B cell (primary cell): ENCODE results near the gene BCL2L1. TPM values are rescaled to one million over a fixed set of nuclear protein-coding genes. Genes with fewer than 3 reads are reported as not detected.
"Not testable (repeated sequence)": the region's sequence is repeated elsewhere in the genome, so short reads cannot be mapped to it uniquely, and the experiment has no call there.

Experiments used
- ATAC-seq: fragments of 200-7000 bp; cut with Tn5 transposase; one replicate; pipeline ENCODE4 v1.10.0; 2021; ENCODE audit warnings: low read depth, mild to moderate bottlenecking, moderate number of reproducible peaks, moderate library complexity
- CTCF ChIA-PET: fragments of 350-600 bp; sonication (Branson Sonifier 250); formaldehyde crosslinking; loops from one replicate; lab custom pipeline; 2021; ENCODE audit warnings: antibody characterized with exemption, inconsistent platforms; lab: Charles Lee
- POLR2A ChIA-PET: fragments of 350-600 bp; sonication (Branson Sonifier 250); formaldehyde crosslinking; loops from one replicate; lab custom pipeline; 2021; ENCODE audit warnings: antibody characterized with exemption; lab: Charles Lee
- DNase-seq: peaks from one replicate; pipeline ENCODE4 v3.0.0; 2013
- H2AFZ ChIP-seq: 2 replicates; pipeline ENCODE4 v1.6.1; 2012; ENCODE audit warnings: mild to moderate bottlenecking, low read depth, low read length; ENCODE audit not compliant: insufficient read depth, poor library complexity, severe bottlenecking
- H3K27ac ChIP-seq, 2 donors: 1 replicate in 1 of 2; 2 replicates in 1 of 2; pipeline ENCODE4 v1.5.1; 2012 to 2013; ENCODE audit warnings: low read length in 2 of 2, mild to moderate bottlenecking in 2 of 2, moderate library complexity in 1 of 2
- H3K27me3 ChIP-seq, 4 experiments: fragments of 200-600 bp in 1 of 4; sonication (generic) in 1 of 4; replicated peaks in 1 of 4; 1 replicate in 2 of 4; 2 replicates in 2 of 4; pipeline versions ENCODE4 v1.6.1 to v1.7.0; 2013 to 2016; ENCODE audit warnings: low read length in 3 of 4, mild to moderate bottlenecking in 2 of 4, mixed read lengths in 1 of 4, moderate library complexity in 1 of 4; ENCODE audit not compliant: insufficient read depth in 4 of 4, control insufficient read depth in 3 of 4; ENCODE audit errors: control extremely low read depth in 1 of 4
- H3K36me3 ChIP-seq, 2 experiments: replicated peaks in 1 of 2; 1 replicate in 1 of 2; 2 replicates in 1 of 2; pipeline versions ENCODE4 v1.6.1 to v1.7.1; 2013; ENCODE audit warnings: low read length in 1 of 2; ENCODE audit not compliant: insufficient read depth in 2 of 2, control insufficient read depth in 1 of 2; ENCODE audit errors: control extremely low read depth in 1 of 2, extremely low read depth in 1 of 2
- H3K4me1 ChIP-seq, 2 donors: fragments of 200-600 bp in 1 of 2; sonication (generic) in 1 of 2; 1 replicate in 1 of 2; 2 replicates in 1 of 2; pipeline versions ENCODE4 v1.5.1 to v1.6.1; 2013 to 2017; ENCODE audit warnings: low read length in 2 of 2; ENCODE audit not compliant: control insufficient read depth in 2 of 2, insufficient read depth in 2 of 2
- H3K4me2 ChIP-seq: replicated peaks from 2 replicates; pipeline ENCODE3; 2012; ENCODE audit warnings: mild to moderate bottlenecking, low read depth, low read length; ENCODE audit not compliant: poor library complexity, severe bottlenecking
- H3K4me3 ChIP-seq, 5 experiments: fragments of 200-600 bp in 1 of 5; sonication (generic) in 1 of 5; 1 replicate in 3 of 5; 2 replicates in 2 of 5; pipeline versions ENCODE4 v1.5.1 to v1.7.0; 2011 to 2016; ENCODE audit warnings: low read length in 4 of 5, mild to moderate bottlenecking in 4 of 5, low read depth in 2 of 5, control low read depth in 1 of 5, moderate library complexity in 1 of 5; ENCODE audit not compliant: insufficient read depth in 1 of 5; ENCODE audit errors: control extremely low read depth in 1 of 5, extremely low read depth in 1 of 5
- H3K79me2 ChIP-seq: fragments of 200-600 bp; sonication (generic); one replicate; pipeline ENCODE4 v1.6.0; 2016; ENCODE audit warnings: low read length; ENCODE audit not compliant: control insufficient read depth, insufficient read depth
- H3K9ac ChIP-seq: fragments of 200-600 bp; sonication (generic); 2 replicates; pipeline ENCODE4 v1.6.1; 2017; ENCODE audit warnings: mild to moderate bottlenecking, low read length, moderate library complexity
- H3K9me3 ChIP-seq, 3 donors: one replicate each; pipeline versions ENCODE4 v1.6.1 to v1.7.1; 2013; ENCODE audit warnings: low read length in 2 of 3; ENCODE audit not compliant: control insufficient read depth in 2 of 3, insufficient read depth in 1 of 3; ENCODE audit errors: control extremely low read depth in 1 of 3
- H4K20me1 ChIP-seq: 2 replicates; pipeline ENCODE4 v1.6.0; 2012; ENCODE audit warnings: mild to moderate bottlenecking, low read length; ENCODE audit not compliant: insufficient read depth, control insufficient read depth, poor library complexity, severe bottlenecking
- H3K27ac Mint-ChIP-seq: one replicate; pipeline ENCODE4 v1.8.0; 2021; ENCODE audit warnings: mixed read lengths
- H3K27me3 Mint-ChIP-seq: one replicate; pipeline ENCODE4 v1.8.0; 2021; ENCODE audit warnings: mixed read lengths
- H3K4me1 Mint-ChIP-seq: one replicate; pipeline ENCODE4 v1.8.0; 2021; ENCODE audit warnings: mixed read lengths
- H3K4me3 Mint-ChIP-seq: one replicate; pipeline ENCODE4 v1.8.0; 2021; ENCODE audit warnings: mixed read lengths
- H3K9me3 Mint-ChIP-seq: one replicate; pipeline ENCODE4 v1.8.0; 2022; ENCODE audit warnings: mixed read lengths; ENCODE audit not compliant: insufficient read depth
- CTCF ChIP-seq: fragments of 200-600 bp; IDR thresholded peaks from one replicate; pipeline ENCODE4 v1.8.0; 2022; ENCODE audit warnings: antibody characterized with exemption, mild to moderate bottlenecking
- EZH2 ChIP-seq: IDR thresholded peaks from 2 replicates; pipeline ENCODE4 v1.6.1; 2012; ENCODE audit warnings: borderline replicate concordance, low read depth, mild to moderate bottlenecking, moderate library complexity, low read length; ENCODE audit not compliant: insufficient read depth, poor library complexity, severe bottlenecking
- WGBS: methylation state at CpG from one replicate; pipeline ENCODE4 v1.1.5; 2013; ENCODE audit warnings: missing lambda C conversion rate; ENCODE audit not compliant: insufficient coverage; 5-methylcytosine and 5-hydroxymethylcytosine counted together
- intact Hi-C: fragments of 100-400 bp; cut with micrococcal nuclease; formaldehyde crosslinking; loops from one replicate; pipeline ENCODE4 v1.10.0; 2022
- polyA plus RNA-seq: library from polyadenylated mRNA; depleted of rRNA; stranded (reverse); fragments of >200 nt; gene quantifications from 2 replicates; pipeline ENCODE4 v1.2.3, GENCODE V29; 2012
- total RNA-seq, 2 donors: library from RNA; stranded (reverse); fragments of 120-200 nt in 1 of 2; gene quantifications; 1 replicate in 1 of 2; 2 replicates in 1 of 2; pipeline versions ENCODE4 v1.2.3 to v1.2.4, GENCODE V29; 2013 to 2022

BCL2L1 gene
- total and polyA plus RNA-seq, 2 donors (not counting 1 experiment from before 2014, with no cell fraction given) = 10.1 to 33.0 TPM

GRCh38 chr20:31747640-31748039 is 25.0 kb upstream of the BCL2L1 start:
- ATAC-seq (no peak), DNase-seq (no peak)
- H3K79me2 ChIP-seq = peaks cover 23% of the 10 kb centered on the region
- ChIA-PET CTCF (interaction anchor here (0.7 kb wide), 1 partner anchor 56 kb away, joined by 3 read pairs; no protein-coding TSS in a partner anchor), POLR2A (no interaction called here)
- Mint-ChIP-seq H3K9me3 (no peaks in the 10 kb centered on the region), H3K4me1 (peaks cover 5% of the 10 kb centered on the region), H3K27me3 (no peaks in the 10 kb centered on the region), H3K27ac (no peak overlapping the region), H3K4me3 (no peak overlapping the region)
- TF ChIP-seq CTCF (no peak), EZH2 (no peak)
- H3K9me3 ChIP-seq = no peaks in the 10 kb centered on the region
- H3K4me2 ChIP-seq = no peak overlapping the region
- no peaks in the 10 kb centered on the region for H4K20me1 ChIP-seq
- no peak overlapping the region for H3K27ac ChIP-seq
- no peak overlapping the region for H2AFZ ChIP-seq
- no peaks in the 10 kb centered on the region for H3K27me3 ChIP-seq
- no peak overlapping the region for H3K9ac ChIP-seq
- intact Hi-C loops = no loop called here
- no peaks in the 10 kb centered on the region for H3K36me3 ChIP-seq
- H3K4me1 ChIP-seq = no peaks in the 10 kb centered on the region
- 91% methylated on average over 1 of the region's 5 CpGs for WGBS
- H3K4me3 ChIP-seq = no peak overlapping the region

DNA sequence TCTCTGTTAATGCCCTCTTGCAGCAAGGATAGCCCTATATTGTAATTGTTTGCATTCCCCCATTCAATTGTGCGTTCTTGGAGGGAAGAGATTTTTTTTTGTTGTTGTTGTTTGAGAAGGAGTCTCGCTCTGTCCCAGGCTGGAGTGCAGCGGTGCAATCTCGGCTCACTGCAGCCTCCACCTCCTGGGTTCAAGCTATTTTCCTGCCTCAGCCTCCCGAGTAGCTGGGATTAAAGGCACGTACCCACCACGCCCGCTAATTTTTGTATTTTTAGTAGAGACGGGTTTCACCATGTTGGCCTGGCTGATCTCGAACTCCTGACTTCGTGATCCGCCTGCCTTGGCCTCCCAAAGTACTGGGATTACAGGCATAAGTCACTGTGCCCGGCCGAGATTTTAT is 24.4 kb upstream of the BCL2L1 start:
- ATAC-seq, H3K27ac Mint-ChIP-seq, DNase-seq, H3K9ac ChIP-seq, H3K4me1 Mint-ChIP-seq, H3K27me3 ChIP-seq, H3K27ac ChIP-seq, H3K4me3 Mint-ChIP-seq, H3K4me2 ChIP-seq, H4K20me1 ChIP-seq, H2AFZ ChIP-seq, H3K4me3 ChIP-seq, POLR2A ChIA-PET, H3K9me3 Mint-ChIP-seq, H3K36me3 ChIP-seq, H3K9me3 ChIP-seq, H3K4me1 ChIP-seq, H3K27me3 Mint-ChIP-seq, intact Hi-C loops: not testable (repeated sequence)
- CTCF ChIA-PET = interaction anchor here (0.7 kb wide), 1 partner anchor 57 kb away, joined by 3 read pairs; no protein-coding TSS in a partner anchor
- WGBS = 99% methylated on average over 12 of the region's 14 CpGs
- peaks cover 23% of the 10 kb centered on the region for H3K79me2 ChIP-seq
